ENCODE measurements around the gene NKAIN2. TPM values are rescaled to one million over a fixed set of nuclear protein-coding genes. Genes with fewer than 3 reads are reported as not detected.

NKAIN2 gene
- total RNA-seq, 1 donor from 2014 or later = 0.56 TPM

GRCh38 chr6:123899745-123900144 is 96.1 kb downstream of the NKAIN2 start:
- no peaks in the 10 kb centered on the region for H3K36me3 Mint-ChIP-seq (ENCODE audit: unreplicated experiment)
- no peak overlapping the region for H3K27ac Mint-ChIP-seq (ENCODE audit: unreplicated experiment)
- no peaks in the 10 kb centered on the region for H3K27me3 Mint-ChIP-seq (ENCODE audit: unreplicated experiment)
- no peak for DNase-seq
- no peaks in the 10 kb centered on the region for H3K4me1 Mint-ChIP-seq (ENCODE audit: low read depth, unreplicated experiment)
- no peaks in the 10 kb centered on the region for H3K9me3 Mint-ChIP-seq (ENCODE audit: unreplicated experiment)
- TF ChIP-seq CTCF (IDR thresholded peaks at IDR 0.05; ENCODE audit: partially characterized antibody, unreplicated experiment) = no peak
- H3K4me3 Mint-ChIP-seq (ENCODE audit: unreplicated experiment) = no peak overlapping the region

- no peaks in the 10 kb centered on the region for H3K4me1 Mint-ChIP-seq (ENCODE audit: low read depth, unreplicated experiment)
- no peak overlapping the region for H3K27ac Mint-ChIP-seq (ENCODE audit: unreplicated experiment)
- no peaks in the 10 kb centered on the region for H3K27me3 Mint-ChIP-seq (ENCODE audit: unreplicated experiment)
- no peaks in the 10 kb centered on the region for H3K9me3 Mint-ChIP-seq (ENCODE audit: unreplicated experiment)
- no peaks in the 10 kb centered on the region for H3K36me3 Mint-ChIP-seq (ENCODE audit: unreplicated experiment)
- no peak for TF ChIP-seq CTCF (IDR thresholded peaks at IDR 0.05; ENCODE audit: partially characterized antibody, unreplicated experiment)
- no peak for DNase-seq
- no peak overlapping the region for H3K4me3 Mint-ChIP-seq (ENCODE audit: unreplicated experiment)
Measured at GRCh38 chr6:123901436-123901835, 97.8 kb downstream of the NKAIN2 start.

- no peak for DNase-seq
- no peaks in the 10 kb centered on the region for H3K36me3 Mint-ChIP-seq (ENCODE audit: unreplicated experiment)
- no peaks in the 10 kb centered on the region for H3K27me3 Mint-ChIP-seq (ENCODE audit: unreplicated experiment)
- H3K4me1 Mint-ChIP-seq (ENCODE audit: low read depth, unreplicated experiment) = no peaks in the 10 kb centered on the region
- H3K9me3 Mint-ChIP-seq (ENCODE audit: unreplicated experiment) = no peaks in the 10 kb centered on the region
- no peak overlapping the region for H3K4me3 Mint-ChIP-seq (ENCODE audit: unreplicated experiment)
- TF ChIP-seq CTCF (IDR thresholded peaks at IDR 0.05; ENCODE audit: partially characterized antibody, unreplicated experiment) = no peak
- H3K27ac Mint-ChIP-seq (ENCODE audit: unreplicated experiment) = no peak overlapping the region
Measured at GRCh38 chr6:123902738-123903313, 99.2 kb downstream of the NKAIN2 start.

GRCh38 chr6:123904228-123904627 is 100.6 kb downstream of the NKAIN2 start:
- Mint-ChIP-seq H3K9me3 (ENCODE audit: unreplicated experiment) (no peaks in the 10 kb centered on the region), H3K4me1 (ENCODE audit: low read depth, unreplicated experiment) (no peaks in the 10 kb centered on the region), H3K36me3 (ENCODE audit: unreplicated experiment) (no peaks in the 10 kb centered on the region), H3K27me3 (ENCODE audit: unreplicated experiment) (no peaks in the 10 kb centered on the region), H3K4me3 (ENCODE audit: unreplicated experiment) (no peak overlapping the region), H3K27ac (ENCODE audit: unreplicated experiment) (no peak overlapping the region)
- no peak for DNase-seq
- no peak for TF ChIP-seq CTCF (IDR thresholded peaks at IDR 0.05; ENCODE audit: partially characterized antibody, unreplicated experiment)

GRCh38 chr6:123908797-123909196 is 105.1 kb downstream of the NKAIN2 start:
- no peak for TF ChIP-seq CTCF (IDR thresholded peaks at IDR 0.05; ENCODE audit: partially characterized antibody, unreplicated experiment)
- no peaks in the 10 kb centered on the region for H3K36me3 Mint-ChIP-seq (ENCODE audit: unreplicated experiment)
- H3K27ac Mint-ChIP-seq (ENCODE audit: unreplicated experiment) = no peak overlapping the region
- no peaks in the 10 kb centered on the region for H3K27me3 Mint-ChIP-seq (ENCODE audit: unreplicated experiment)
- H3K4me1 Mint-ChIP-seq (ENCODE audit: low read depth, unreplicated experiment) = no peaks in the 10 kb centered on the region
- no peak for DNase-seq
- no peaks in the 10 kb centered on the region for H3K9me3 Mint-ChIP-seq (ENCODE audit: unreplicated experiment)
- no peak overlapping the region for H3K4me3 Mint-ChIP-seq (ENCODE audit: unreplicated experiment)

Data from glutamatergic neuron (in vitro differentiated cells).